Ishikawa (cell line): Measurements from ENCODE around the gene MYH9.

ENCODE experiments used
- CEBPB ChIP-seq: IDR thresholded peaks from 2 replicates; pipeline ENCODE4 v1.6.1; 2012
- CREB1 ChIP-seq: IDR thresholded peaks from 2 replicates; pipeline ENCODE4 v1.6.1; 2012; ENCODE audit warnings: low read depth
- EGR1 ChIP-seq: IDR thresholded peaks from 2 replicates; pipeline ENCODE4 v1.6.1; 2012
- EP300 ChIP-seq: IDR thresholded peaks from 2 replicates; pipeline ENCODE4 v1.6.1; 2012; ENCODE audit warnings: borderline replicate concordance
- FOXM1 ChIP-seq: IDR thresholded peaks from 2 replicates; pipeline ENCODE4 v1.6.1; 2012; ENCODE audit warnings: low read depth, borderline replicate concordance
- NFIC ChIP-seq: IDR thresholded peaks from 2 replicates; pipeline ENCODE4 v1.6.1; 2012
- RAD21 ChIP-seq: IDR thresholded peaks from 2 replicates; pipeline ENCODE4 v1.6.1; 2012; ENCODE audit warnings: low read depth
- TAF1 ChIP-seq: IDR thresholded peaks from 2 replicates; pipeline ENCODE4 v1.6.1; 2012; ENCODE audit warnings: low read depth, mild to moderate bottlenecking
- TCF12 ChIP-seq: IDR thresholded peaks from 2 replicates; pipeline ENCODE4 v1.6.1; 2012; ENCODE audit warnings: low read depth
- TEAD4 ChIP-seq: IDR thresholded peaks from 2 replicates; pipeline ENCODE4 v1.6.1; 2012
- YY1 ChIP-seq: IDR thresholded peaks from 2 replicates; pipeline ENCODE4 v1.6.1; 2012; ENCODE audit warnings: low read depth
- ZBTB7A ChIP-seq: IDR thresholded peaks from 2 replicates; pipeline ENCODE4 v1.6.1; 2012; ENCODE audit warnings: low read depth
- TF ChIP-seq, protein P1 (sequence below): IDR thresholded peaks from 2 replicates; pipeline ENCODE4 v1.6.1; 2012; ENCODE audit warnings: low read depth, mild to moderate bottlenecking
- TF ChIP-seq, protein P2 (sequence below): IDR thresholded peaks from 2 replicates; pipeline ENCODE4 v1.6.1; 2012
- TF ChIP-seq, protein P3 (sequence below): IDR thresholded peaks from 2 replicates; pipeline ENCODE4 v1.6.1; 2012

MYH9 gene

DNA sequence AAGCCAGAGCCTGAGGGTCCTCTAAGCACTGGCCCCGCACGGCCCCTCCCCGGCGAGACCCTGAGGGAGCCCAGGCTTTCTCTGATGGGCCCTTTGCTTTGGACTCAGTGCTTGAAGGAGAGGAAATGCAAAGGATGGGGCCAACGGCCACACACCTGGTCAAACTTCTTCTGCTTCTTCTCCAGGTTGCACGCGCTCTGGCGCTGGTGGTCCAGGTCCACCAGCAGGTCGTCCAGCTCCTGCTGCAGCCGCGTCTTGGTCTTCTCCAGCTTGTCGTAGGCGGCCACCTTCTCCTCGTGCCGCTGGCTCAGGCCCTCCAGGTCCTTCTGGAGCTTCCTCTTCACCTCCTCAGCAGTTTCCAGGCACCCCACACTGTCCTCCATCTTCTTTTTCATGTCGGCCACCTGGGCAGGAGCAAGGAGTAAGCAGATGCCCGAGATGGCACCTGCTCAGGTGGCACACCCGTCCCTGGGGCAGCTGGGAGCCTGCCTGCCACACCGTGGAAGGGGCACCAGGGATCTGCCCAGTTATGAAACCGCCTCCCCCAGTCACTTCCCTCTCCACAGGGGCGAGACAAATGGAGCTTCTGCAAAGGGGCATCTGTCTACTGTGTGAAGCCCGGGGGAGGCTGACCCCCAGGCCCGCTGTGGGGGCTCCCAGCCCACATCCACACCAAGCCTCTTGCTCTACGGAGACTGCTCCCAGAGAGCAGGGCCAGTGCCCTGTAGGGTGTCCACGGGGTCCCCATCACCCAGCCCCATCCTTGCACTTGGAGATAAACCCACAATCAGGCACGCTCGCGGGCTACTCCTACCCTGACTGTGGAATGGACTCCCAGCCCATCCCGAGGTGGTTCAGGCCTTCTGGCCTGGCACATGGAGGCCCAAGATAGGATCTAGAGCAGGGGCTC lies 95.7 kb downstream of the MYH9 start:
- TF ChIP-seq RAD21 (no peak), EGR1 (no peak), TAF1 (no peak), ZBTB7A (no peak)
- TF ChIP-seq, protein P1, sequence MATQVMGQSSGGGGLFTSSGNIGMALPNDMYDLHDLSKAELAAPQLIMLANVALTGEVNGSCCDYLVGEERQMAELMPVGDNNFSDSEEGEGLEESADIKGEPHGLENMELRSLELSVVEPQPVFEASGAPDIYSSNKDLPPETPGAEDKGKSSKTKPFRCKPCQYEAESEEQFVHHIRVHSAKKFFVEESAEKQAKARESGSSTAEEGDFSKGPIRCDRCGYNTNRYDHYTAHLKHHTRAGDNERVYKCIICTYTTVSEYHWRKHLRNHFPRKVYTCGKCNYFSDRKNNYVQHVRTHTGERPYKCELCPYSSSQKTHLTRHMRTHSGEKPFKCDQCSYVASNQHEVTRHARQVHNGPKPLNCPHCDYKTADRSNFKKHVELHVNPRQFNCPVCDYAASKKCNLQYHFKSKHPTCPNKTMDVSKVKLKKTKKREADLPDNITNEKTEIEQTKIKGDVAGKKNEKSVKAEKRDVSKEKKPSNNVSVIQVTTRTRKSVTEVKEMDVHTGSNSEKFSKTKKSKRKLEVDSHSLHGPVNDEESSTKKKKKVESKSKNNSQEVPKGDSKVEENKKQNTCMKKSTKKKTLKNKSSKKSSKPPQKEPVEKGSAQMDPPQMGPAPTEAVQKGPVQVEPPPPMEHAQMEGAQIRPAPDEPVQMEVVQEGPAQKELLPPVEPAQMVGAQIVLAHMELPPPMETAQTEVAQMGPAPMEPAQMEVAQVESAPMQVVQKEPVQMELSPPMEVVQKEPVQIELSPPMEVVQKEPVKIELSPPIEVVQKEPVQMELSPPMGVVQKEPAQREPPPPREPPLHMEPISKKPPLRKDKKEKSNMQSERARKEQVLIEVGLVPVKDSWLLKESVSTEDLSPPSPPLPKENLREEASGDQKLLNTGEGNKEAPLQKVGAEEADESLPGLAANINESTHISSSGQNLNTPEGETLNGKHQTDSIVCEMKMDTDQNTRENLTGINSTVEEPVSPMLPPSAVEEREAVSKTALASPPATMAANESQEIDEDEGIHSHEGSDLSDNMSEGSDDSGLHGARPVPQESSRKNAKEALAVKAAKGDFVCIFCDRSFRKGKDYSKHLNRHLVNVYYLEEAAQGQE = no peak

DNA sequence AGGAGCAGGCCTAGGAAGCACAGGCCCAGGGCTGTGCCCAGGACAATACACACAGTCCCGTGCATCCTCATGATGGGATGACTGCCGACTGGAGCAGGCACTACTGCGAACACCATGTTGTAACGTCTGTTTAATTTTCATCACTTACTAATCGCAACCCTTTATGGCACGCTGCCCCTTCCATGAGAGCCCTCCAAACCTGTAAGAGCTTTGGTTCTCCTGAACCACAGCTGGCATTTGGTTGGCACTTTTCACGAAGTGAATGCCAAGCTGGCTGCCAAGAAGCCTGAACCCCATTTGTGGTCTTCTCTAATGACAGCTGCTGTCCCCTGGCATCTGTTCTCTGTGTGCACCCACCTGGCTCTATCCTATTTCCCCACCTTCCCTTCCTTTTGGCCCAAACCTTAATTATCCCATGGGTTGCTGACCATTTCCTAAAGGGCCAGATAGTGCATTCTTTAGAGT lies 98.3 kb downstream of the MYH9 start:
- TF ChIP-seq, protein P2, sequence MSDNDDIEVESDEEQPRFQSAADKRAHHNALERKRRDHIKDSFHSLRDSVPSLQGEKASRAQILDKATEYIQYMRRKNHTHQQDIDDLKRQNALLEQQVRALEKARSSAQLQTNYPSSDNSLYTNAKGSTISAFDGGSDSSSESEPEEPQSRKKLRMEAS = no peak
- TF ChIP-seq CREB1 (no peak), YY1 (no peak), TAF1 (no peak), RAD21 (no peak), CEBPB (no peak), ZBTB7A (no peak), EP300 (no peak)
- TF ChIP-seq, protein P3, sequence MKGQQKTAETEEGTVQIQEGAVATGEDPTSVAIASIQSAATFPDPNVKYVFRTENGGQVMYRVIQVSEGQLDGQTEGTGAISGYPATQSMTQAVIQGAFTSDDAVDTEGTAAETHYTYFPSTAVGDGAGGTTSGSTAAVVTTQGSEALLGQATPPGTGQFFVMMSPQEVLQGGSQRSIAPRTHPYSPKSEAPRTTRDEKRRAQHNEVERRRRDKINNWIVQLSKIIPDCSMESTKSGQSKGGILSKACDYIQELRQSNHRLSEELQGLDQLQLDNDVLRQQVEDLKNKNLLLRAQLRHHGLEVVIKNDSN = no peak

DNA sequence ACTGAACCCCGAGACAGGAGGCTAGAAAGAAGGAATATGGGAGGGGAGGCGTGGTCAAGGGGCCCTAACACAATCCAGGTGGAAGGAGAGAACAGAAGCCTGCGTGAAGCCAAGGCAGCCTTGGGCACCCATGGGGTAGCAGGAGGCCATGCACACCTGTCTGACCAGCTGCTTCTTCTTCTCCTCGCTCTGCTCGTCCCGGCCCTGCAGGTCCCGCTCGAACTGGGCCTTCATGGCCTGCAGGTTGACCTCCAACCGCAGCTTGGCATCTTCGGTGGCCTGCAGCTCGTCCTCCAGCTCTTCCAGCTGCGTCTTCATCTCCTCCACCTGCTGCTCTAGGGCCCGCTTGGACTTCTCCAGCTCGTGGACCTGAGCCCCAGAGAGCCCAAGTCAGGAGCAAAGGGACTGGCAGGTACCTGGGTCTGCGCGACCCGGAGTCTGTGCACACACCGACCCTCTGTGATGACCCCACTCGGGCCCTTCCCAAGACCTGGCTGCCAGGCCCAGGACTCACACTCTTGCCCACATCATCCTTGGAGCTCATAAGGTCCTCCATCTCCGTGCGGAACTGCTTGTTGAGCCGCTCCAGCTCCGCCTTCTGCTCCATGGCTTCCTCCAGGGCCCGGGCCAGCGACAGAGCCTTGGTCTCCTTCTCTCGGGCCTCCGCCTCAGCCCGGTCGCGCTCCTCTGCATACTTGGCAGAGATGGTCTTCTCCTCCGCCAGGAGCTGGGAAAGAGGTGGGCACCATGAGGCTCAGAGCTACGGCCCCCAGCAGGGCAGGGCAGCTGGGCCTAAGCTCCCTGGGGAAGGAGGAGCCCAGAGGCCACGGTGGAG lies 99.0 kb downstream of the MYH9 start:
- TF ChIP-seq CREB1 (no peak), RAD21 (no peak), NFIC (no peak), YY1 (no peak), CEBPB (no peak), FOXM1 (no peak), ZBTB7A (no peak), TEAD4 (no peak), TAF1 (no peak), EP300 (no peak), EGR1 (no peak), TCF12 (no peak)
- TF ChIP-seq, protein P2 = no peak
- TF ChIP-seq, protein P1 = no peak
- TF ChIP-seq, protein P3 = no peak

DNA sequence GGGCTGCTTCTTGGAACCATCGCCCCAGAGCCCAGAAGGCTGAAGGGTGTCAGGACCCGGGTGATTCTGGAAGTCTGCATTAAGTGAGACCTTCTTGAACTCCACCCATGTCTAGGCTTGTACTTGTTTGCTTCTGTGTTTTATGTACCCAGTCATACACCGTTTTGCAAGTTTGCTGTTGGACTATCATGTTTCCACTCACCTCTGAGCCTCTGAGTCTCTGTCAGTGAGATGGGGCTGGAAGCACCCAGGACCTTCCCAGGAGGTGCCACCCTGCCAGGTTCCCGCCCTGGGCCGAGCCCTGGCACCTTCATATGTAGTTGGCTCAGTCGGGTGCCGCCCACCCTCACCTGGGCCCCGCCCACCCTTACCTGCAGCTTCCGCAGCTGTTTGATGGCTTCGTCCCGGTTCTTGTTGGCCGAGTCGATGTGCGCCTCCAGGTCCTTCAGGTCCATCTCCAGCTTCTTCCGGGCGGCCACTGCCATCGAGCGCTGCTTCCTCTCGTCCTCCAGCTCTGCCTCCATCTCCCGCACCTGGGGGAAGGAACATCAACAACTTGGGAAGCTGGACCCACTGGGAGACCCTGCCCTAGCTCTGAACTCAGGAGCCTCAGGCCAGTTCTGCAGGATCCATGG lies 99.8 kb downstream of the MYH9 start:
- peak; percentile 33; the same call in 1 of the 2 replicates for TF ChIP-seq CEBPB
- no peak for TF ChIP-seq CREB1

DNA sequence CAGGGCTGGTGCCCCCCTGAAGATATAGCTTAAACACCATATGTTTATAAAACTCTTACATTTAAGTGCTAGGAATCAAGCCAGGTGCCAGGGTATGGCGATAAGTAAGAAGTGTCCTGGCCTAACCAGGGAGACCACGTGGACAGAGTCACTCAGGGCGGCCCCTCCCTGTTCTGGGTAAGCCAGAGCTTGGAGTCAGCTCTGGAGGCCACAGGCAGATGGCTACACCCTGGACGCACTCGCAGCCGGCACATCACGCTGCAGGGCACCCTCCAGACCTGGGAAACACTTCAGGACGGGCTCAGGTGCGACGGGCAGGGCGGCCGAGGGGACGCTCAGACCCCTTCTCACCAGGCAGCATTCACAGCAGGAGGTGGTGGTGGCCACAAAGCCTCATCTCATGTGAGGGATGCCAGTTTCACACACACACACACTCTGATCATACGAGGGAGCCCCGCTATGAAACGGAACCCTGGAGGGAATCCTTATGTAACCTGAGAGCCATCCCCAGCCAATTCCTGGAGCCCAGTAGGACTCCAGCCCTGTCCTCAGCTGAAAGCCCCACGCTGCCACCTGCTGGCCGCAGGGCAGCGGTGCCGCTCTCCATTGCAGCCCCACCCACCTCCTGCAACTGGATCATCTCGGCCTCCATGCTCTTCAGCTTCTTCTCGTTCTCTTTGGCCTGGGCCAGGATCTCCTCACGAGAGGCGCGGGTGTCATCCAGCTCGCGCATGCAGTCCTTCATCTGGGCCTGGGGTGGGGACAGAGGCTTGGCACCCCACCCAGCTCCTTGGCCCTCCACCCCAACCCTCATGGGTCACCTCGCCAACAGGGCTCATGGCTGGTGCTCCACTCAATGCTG lies 101.4 kb downstream of the MYH9 start:
- TF ChIP-seq EP300 = no peak
- TF ChIP-seq TEAD4 = no peak
- no peak for TF ChIP-seq ZBTB7A
- TF ChIP-seq, protein P2 = no peak
- TF ChIP-seq YY1 = peak; percentile 41; the same call in 1 of the 2 replicates
- no peak for TF ChIP-seq EGR1
- TF ChIP-seq, protein P3 = no peak
- TF ChIP-seq NFIC = no peak
- TF ChIP-seq CEBPB = no peak
- TF ChIP-seq FOXM1 = no peak
- TF ChIP-seq TAF1 = no peak
- no peak for TF ChIP-seq TCF12
- peak; percentile 70 for TF ChIP-seq RAD21
- TF ChIP-seq, protein P1 = no peak
